HG03521 (cell line): ENCODE measurements around the gene RNASE9.
"Not testable (repeated sequence)": the region's sequence is repeated elsewhere in the genome, so short reads cannot be mapped to it uniquely, and the experiment has no call there.

ENCODE experiments used
- ATAC-seq: cut with Tn5 transposase; IDR thresholded peaks from one replicate; pipeline ENCODE4 v1.9.1; 2021; ENCODE audit warnings: mild to moderate bottlenecking, moderate library complexity; ENCODE audit not compliant: unreplicated experiment

RNASE9 gene

DNA sequence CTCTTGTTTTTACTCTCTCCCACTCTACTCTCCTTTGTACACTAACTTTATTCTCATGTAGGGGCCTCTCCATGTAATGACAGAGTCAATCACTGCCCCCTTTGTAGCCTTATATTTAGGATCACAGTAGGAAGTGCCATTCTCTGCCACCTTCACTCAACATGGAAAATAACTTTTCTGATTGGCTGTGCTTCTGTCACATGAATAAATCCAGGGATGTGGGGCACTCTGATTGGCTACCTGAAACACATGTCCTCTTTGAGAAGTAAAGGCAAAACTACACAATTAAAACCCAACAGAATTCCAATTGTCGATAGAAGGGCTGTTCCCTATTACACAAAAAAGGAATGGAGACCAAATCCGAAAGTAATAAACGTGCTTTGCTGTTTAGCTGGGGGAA, at the start of gene RNASE9:
Gene RNASE9 (minus strand): TSS at position 87 of the 400 bp plus-strand sequence.
- no peak for ATAC-seq

- no peak for ATAC-seq
Observed at GRCh38 chr14:20610002-20610765, 49.3 kb upstream of the RNASE9 start.

- peak; percentile 17 for ATAC-seq
Observed at GRCh38 chr14:20609215-20610001, 48.6 kb upstream of the RNASE9 start.

DNA sequence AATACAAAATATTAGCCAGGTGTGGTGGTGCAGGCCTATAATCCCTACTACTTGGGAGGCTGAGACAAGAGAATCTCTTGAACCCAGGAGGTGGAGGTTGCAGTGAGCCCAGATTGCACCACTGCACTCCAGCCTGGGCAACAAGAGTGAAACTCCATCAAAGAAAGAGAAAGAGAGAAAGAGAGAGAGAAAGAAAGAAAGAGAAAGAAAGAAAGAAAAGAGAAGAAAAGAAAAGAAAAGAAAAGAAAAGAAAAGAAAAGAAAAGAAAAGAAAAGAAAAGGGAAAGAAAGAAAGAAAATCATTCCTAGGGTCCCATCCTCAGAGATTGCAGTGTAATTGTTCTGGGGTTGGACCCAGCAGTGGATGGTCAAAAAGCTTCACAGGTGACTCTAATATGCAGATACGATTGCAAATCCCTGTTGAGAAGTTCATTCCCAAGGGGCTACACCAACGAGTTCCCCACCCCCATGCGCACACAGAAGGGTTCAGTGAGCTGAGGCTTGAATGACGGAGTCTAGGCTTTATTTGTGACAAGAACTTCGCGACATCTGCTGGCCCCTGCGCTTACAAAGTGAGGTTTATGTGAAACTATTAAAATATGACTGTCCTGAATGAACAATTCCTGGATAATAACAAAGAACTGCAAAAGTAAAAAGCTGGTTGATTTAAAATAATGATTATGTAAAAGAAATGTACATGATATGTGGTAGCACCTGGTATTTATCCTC, 47.7 kb upstream of the RNASE9 start:
- no peak for ATAC-seq

GRCh38 chr14:20607617-20608016, 46.8 kb upstream of the RNASE9 start:
- no peak for ATAC-seq

DNA sequence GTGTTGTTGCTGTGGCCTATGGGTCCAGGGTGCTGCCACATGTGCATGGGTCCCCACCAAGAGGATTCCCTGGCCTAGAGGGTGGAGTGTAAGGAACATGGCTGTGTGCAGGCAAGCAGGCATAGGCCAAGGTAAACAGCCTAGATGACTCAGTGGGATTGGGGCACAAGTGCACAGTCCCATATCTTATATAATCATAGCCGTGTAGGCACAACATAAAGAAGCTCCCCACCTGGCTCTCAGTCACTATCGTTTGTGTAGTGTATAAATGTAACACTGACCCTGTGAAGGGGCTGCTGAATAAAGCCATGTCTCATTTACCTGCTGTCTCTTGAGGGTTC, 46.0 kb upstream of the RNASE9 start:
- ATAC-seq: no peak

DNA sequence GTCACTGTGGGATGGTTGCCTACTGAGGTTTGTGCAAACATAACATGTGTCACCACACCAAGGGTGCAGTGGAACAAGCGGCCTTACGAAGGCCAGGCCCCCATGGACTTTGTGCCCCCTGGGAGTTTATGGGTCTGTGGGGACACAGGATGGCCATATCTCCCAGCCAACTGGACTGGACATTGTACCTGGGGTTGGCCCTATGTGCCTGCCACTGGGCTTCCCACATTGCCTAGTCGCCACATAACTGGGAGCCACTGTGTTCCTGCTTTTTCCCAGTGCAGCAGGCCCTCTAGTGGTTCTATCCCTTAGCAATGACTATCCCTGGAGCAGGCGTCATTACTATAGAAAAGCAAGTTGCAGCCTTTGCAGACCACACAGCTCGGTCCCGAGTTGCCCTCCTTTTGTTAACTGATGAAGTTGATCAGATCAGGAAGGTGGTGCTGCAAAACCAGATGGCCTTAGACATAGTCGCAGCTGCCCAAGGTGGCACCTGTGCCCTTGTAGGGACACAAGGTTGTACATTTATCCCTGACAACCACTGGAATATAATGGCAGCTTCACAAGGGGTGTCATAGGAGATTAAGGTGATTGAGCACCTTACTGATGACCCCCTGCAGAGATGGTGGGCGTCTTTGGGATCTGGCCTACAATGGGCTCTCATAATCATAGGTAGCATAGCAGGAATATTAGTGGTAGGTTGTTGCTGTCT, 45.5 kb upstream of the RNASE9 start:
- no peak for ATAC-seq

DNA sequence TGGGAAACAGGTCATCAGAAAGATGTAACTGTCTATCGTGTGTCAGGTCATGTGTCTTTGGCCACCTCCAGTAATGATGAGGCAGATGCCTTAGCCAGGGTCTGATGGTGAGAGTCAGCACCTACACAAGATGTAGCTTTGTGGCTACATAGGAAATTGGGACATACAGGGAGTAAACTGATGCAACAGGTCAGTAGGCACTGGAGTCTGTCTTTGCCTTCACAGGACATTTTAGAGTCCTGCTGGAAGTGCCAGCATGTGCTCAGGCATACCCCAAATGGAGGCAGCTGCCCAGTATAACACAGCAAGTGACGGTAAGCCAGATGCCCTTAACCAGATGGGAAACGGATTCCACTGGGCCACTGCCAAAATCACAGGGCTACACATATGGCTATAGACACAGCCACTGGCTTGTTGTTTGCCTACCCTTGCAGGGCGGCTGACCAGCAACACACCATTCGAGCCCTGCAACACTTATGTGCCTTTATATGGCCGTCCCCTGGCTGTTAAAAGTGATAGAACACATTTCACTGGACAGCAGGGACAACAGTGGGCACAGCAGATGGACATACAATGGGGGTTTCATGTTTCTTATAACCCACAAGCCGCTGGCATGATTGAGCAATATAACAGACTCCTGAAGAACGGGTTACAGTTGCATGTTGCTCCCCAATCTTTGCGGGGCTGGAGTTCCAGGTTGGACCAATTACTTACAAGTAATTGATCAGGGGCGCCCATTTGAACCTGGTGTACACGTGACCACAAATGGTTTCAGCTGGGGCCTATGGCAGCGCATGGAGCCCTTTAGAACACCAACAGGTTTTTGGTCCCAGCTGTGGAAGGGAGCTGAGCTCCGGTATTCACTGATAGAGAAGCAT, 43.2 kb upstream of the RNASE9 start:
- no peak for ATAC-seq

DNA sequence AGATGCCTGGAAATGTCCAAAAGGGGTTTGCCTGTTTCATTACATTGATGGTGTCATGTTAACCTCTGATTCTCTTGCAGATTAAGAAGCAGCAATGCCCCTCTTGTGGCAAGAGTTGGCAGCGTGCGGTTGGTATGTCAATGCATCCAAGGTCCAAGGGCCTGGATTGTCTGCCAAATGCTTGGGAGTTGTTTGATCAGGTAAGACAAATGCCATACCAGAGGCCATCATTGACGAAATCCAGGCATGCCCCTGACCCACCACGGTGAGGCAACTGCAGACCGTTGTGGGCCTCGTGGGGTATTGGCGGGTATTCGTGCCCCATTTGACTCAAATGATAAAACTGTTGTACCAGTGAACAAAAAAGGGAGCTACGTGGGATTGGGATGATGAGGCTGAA, 41.7 kb upstream of the RNASE9 start:
- no peak for ATAC-seq

GRCh38 chr14:20601522-20601921, 40.7 kb upstream of the RNASE9 start:
- no peak for ATAC-seq

- ATAC-seq: no peak
Observed at GRCh38 chr14:20597108-20597507, 36.3 kb upstream of the RNASE9 start.

GRCh38 chr14:20595726-20596125, 34.9 kb upstream of the RNASE9 start:
- not testable (repeated sequence) for ATAC-seq

DNA sequence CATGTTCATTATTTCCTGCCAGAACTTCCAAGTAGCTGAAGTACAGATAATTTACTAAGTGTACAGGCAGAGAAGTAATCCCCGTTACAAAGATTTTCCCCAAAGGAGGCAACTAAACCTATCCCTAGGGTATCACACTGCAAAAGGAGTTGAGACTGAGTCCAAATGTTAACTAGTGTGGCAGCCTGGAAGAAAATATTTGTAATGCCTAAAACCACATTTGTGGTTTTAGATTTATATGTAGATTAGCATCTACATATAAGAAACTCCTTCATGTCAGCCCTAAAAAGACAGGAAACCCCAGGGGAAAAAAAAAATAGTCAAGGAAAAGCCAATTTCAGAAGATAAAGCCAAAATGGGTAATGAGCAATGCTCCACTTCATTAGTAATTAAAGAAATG, 31.7 kb upstream of the RNASE9 start:
- ATAC-seq: no peak

DNA sequence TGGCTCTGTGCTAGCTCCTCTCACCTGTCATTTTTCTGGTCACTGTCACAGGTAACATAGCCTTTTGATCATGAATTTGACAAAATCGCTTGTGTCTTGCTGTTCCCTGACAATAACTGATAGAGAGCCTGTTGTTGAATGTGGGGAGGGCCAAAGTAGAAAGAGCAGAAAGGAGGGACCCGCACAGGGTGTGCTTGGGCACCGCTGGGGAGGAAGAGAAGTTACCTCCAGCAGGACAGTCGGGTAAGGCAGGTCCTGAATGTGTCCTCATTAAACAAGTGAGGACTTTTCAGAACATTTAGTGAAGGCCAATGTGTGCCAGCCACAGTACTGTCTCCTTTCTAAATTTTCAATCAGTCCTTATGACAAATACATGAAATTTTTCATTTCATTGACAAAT, 30.4 kb upstream of the RNASE9 start, which contains the start of gene RNASE12:
Gene RNASE12 (minus strand): TSS at position 142 of the 400 bp plus-strand sequence. CDS start 653 bp downstream, outside the sequence.
- ATAC-seq: no peak

- ATAC-seq: no peak
Observed at GRCh38 chr14:20587489-20588154, 26.8 kb upstream of the RNASE9 start, which contains the start of gene RNASE11. TSS of gene RNASE11 (minus strand) at chr14:20588001.

GRCh38 chr14:20583908-20584307, 23.1 kb upstream of the RNASE9 start:
- no peak for ATAC-seq

DNA sequence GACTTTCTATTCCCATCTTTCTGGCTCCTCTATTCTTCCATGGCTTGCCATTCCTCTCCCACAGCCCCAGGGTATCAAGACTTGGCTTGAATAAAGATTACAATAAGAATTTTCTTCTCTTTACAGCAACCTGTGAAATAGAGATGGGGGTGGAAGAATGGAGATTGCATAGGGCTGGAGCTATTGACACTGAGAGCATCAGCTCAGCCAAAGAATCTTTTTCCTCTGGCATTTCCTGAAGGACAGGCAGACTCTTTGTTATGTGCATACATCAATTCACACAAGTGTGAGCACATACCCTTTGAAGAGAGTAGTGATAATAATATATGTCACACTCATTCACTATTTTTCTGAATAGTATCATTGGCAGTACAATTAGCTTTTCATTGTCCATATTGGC, 22.3 kb upstream of the RNASE9 start:
- ATAC-seq: no peak

DNA sequence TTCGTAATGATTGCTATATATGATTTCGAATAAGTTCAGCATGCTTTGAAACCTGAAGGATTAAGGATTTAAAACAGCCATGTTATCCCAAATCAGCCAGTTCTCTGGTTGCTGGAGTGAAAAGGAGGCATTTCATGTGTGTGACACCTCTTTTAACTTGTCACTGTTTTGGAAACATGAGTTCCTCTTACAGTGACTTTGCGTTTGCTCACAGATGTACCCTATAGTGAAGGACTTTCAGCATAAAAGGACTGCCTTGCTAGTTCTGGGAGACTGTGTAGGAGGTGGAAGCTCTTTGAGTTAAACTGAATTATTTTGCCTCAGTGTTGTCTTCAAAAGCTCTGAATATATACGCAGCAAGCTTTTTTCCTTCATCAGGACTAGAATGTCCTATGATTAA, 19.4 kb upstream of the RNASE9 start:
- ATAC-seq: no peak

GRCh38 chr14:20578784-20579502, 18.1 kb upstream of the RNASE9 start:
- no peak for ATAC-seq
